ENCODE measurements around the gene THADA. TPM values are rescaled to one million over a fixed set of nuclear protein-coding genes. Genes with fewer than 3 reads are reported as not detected.

The THADA gene
- total and polyA plus RNA-seq, 2 donors (not counting 3 experiments of a cell fraction or from before 2014, with no cell fraction given), result 22.6 to 25.3 TPM

DNA sequence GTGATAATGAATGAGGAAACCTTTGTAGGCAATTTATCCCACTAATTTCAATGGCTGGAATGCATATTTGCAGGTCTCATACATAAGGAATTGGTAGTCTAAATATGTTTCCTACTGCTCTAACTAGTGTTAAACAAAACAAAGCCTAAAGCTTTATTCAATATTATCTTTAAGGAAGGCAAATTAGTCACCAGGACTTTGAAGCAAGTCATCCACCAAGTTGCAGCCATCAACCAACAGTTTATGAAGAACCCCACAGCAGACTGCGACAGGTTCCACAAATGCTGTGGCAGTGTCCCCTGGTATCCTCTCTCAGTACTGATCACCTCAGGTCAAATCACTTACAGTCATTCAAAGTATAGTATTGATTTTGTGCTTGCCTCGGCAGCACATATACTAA is 187.9 kb downstream of the THADA start:
- no TSS peak for BruUV-seq (replicated peaks)
- H3K9ac ChIP-seq (replicated peaks; ENCODE audit: extremely low read depth, insufficient read depth, low read length), result no peak overlapping the region
- FAIRE-seq, result no peak
- H3K36me3 ChIP-seq (ENCODE audit: control insufficient read depth in 2 of 2, extremely low read depth in 1 of 2, insufficient read depth in 2 of 2, low read length in 2 of 2), result no peaks in the 10 kb centered on the region
- intact Hi-C loops (cut with micrococcal nuclease), result no loop called here
- no peaks in the 10 kb centered on the region for H3K79me2 ChIP-seq (ENCODE audit: control insufficient read depth, insufficient read depth, low read length)
- dilution Hi-C loops (cut with MboI; ENCODE audit: extremely low pct_ligation_motif_present, low sequenced_read_pairs), result no loop called here
- POLR2A ChIA-PET, result no interaction called here
- H3K9me3 ChIP-seq (replicated peaks; ENCODE audit: control insufficient read depth, insufficient read depth, low read length), result no peaks in the 10 kb centered on the region
- TF ChIP-seq POLR2A (IDR thresholded peaks at IDR 0.05; ENCODE audit: low read depth, low read length) (no peak), JUN (IDR thresholded peaks at IDR 0.05; ENCODE audit: borderline replicate concordance, insufficient read depth, insufficient read length, low read depth) (no peak), FOS (IDR thresholded peaks at IDR 0.05; ENCODE audit: borderline replicate concordance, insufficient read depth, low read length) (no peak), CTCF (IDR thresholded peaks at IDR 0.05; ENCODE audit: extremely low read depth in 1 of 2, insufficient read depth in 1 of 2, low read depth in 1 of 2, low read length in 2 of 2) (no peak), GATA2 (IDR thresholded peaks at IDR 0.05; ENCODE audit: insufficient read depth, insufficient read length, low read depth, low read length) (no peak), MYC (IDR thresholded peaks at IDR 0.05; ENCODE audit: low read depth, low read length) (no peak), POLR2AphosphoS5 (IDR thresholded peaks at IDR 0.05; ENCODE audit: insufficient read depth, low read depth, low read length) (no peak)
- TF ChIP-seq, protein P1, sequence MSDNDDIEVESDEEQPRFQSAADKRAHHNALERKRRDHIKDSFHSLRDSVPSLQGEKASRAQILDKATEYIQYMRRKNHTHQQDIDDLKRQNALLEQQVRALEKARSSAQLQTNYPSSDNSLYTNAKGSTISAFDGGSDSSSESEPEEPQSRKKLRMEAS (IDR thresholded peaks at IDR 0.05; ENCODE audit: insufficient read depth, insufficient read length), result no peak
- no peak overlapping the region for H3K4me2 ChIP-seq (ENCODE audit: insufficient read depth, low read length)
- CTCF ChIA-PET, result interaction anchor here (1.2 to 1.3 kb wide), 2 partner anchors 15 to 28 kb away, joined by 3 read pairs; no protein-coding TSS in a partner anchor
- no peaks in the 10 kb centered on the region for H4K20me1 ChIP-seq (replicated peaks; ENCODE audit: control insufficient read depth, extremely low read depth, insufficient read depth, low read length)
- no peak overlapping the region for H3K27ac ChIP-seq (ENCODE audit: insufficient read depth, low read depth, low read length)
- no peak overlapping the region for H2AFZ ChIP-seq (ENCODE audit: low read depth, low read length)
- no peak for DNase-seq (ENCODE audit: low read depth, low spot score)
- no peaks in the 10 kb centered on the region for H3K27me3 ChIP-seq (ENCODE audit: control insufficient read depth in 2 of 2, insufficient read depth in 2 of 2, low read length in 2 of 2)
- no peaks in the 10 kb centered on the region for H3K9me1 ChIP-seq (replicated peaks; ENCODE audit: control insufficient read depth, extremely low read depth, insufficient read depth, low read length)
- H3K4me1 ChIP-seq (ENCODE audit: control insufficient read depth, extremely low read depth, insufficient read depth, low read length), result peaks cover 13% of the 10 kb centered on the region
- no peak overlapping the region for H3K4me3 ChIP-seq (replicated peaks in 1 of 3; ENCODE audit: insufficient read depth in 1 of 3, low read depth in 1 of 3, low read length in 3 of 3)

All from endothelial cell of umbilical vein (primary cell).